Endothelial cell of umbilical vein (primary cell): ENCODE results near the gene C16orf89.

Experiments
- CTCF ChIP-seq, 2 donors: IDR thresholded peaks; 1 replicate in 1 of 2; 2 replicates in 1 of 2; pipeline ENCODE4 v1.5.1; 2011; ENCODE audit warnings: low read length in 2 of 2, mild to moderate bottlenecking in 2 of 2, moderate library complexity in 2 of 2, control low read depth in 1 of 2, inconsistent platforms in 1 of 2, low read depth in 1 of 2; ENCODE audit not compliant: insufficient read depth in 1 of 2; ENCODE audit errors: extremely low read depth in 1 of 2
- EZH2 ChIP-seq: IDR thresholded peaks from 2 replicates; pipeline ENCODE4 v1.6.1; 2012; ENCODE audit warnings: borderline replicate concordance, low read depth, mild to moderate bottlenecking, moderate library complexity, low read length, inconsistent platforms; ENCODE audit not compliant: severe bottlenecking
- JUN ChIP-seq: IDR thresholded peaks from 2 replicates; pipeline ENCODE4 v1.6.1; 2011; ENCODE audit warnings: borderline replicate concordance, low read depth; ENCODE audit not compliant: insufficient read length, insufficient read depth
- MAX ChIP-seq: IDR thresholded peaks from 2 replicates; pipeline ENCODE4 v1.6.1; 2011; ENCODE audit not compliant: insufficient read depth, insufficient read length
- POLR2AphosphoS5 ChIP-seq: IDR thresholded peaks from 2 replicates; pipeline ENCODE4 v1.6.1; 2012; ENCODE audit warnings: low read depth, mild to moderate bottlenecking, control low read depth, low read length, moderate library complexity; ENCODE audit not compliant: insufficient read depth

- TF ChIP-seq POLR2AphosphoS5 (no peak), CTCF (IDR thresholded peaks at IDR 0.05; ENCODE audit: extremely low read depth in 1 of 2, insufficient read depth in 1 of 2, low read depth in 1 of 2, low read length in 2 of 2) (no peak), MAX (no peak), EZH2 (no peak), JUN (no peak)
Observed at GRCh38 chr16:5073279-5073629, 7.5 kb upstream of the C16orf89 start.
